Umbilical cord (tissue), 2 donors: ENCODE results near the gene DAPK1. TPM values are rescaled to one million over a fixed set of nuclear protein-coding genes. Genes with fewer than 3 reads are reported as not detected.

ENCODE experiments used
- DNase-seq: peaks from one replicate; pipeline ENCODE4 v3.0.0-alpha.2; 2015; ENCODE audit warnings: low spot score
- total RNA-seq: library from RNA; depleted of rRNA; stranded (reverse); fragments of >200 nt; gene quantifications from one replicate; pipeline ENCODE4 v1.2.3, GENCODE V29; 2014; ENCODE audit warnings: low replicate concordance; ENCODE audit not compliant: insufficient read depth

Gene DAPK1
- total RNA-seq, 1 donor from 2014 or later: 77.0 TPM

DNA sequence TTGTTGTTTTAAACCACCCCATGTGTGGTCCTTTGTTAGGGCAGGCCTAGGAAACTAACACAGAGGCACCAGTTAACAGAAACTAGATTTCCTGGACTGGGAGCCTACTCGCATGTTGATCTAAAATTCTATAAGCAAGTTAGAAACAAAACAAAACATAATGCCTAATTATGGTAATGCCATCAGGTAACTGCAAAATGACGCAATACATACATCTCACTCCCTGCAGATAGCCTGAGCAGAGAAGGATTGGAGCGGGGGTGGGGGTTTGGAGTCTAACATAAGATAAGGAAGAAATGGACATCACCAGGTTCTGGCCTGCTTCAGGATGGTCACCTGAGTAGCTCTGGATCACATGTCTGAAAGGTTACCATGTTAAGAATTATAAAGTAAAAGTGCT, 114.9 kb downstream of the DAPK1 start:
- DNase-seq: no peak

GRCh38 chr9:87613265-87614111, 115.8 kb downstream of the DAPK1 start:
- DNase-seq: peak; percentile 29

- DNase-seq: no peak
These were observed 116.7 kb downstream of the DAPK1 start for GRCh38 chr9:87614397-87614796.

GRCh38 chr9:87615136-87615535, 117.5 kb downstream of the DAPK1 start:
- no peak for DNase-seq

- no peak for DNase-seq
These were observed 118.0 kb downstream of the DAPK1 start for GRCh38 chr9:87615547-87616148.

- no peak for DNase-seq
These were observed 120.6 kb downstream of the DAPK1 start for GRCh38 chr9:87618226-87618625.

GRCh38 chr9:87618931-87619330, 121.3 kb downstream of the DAPK1 start:
- DNase-seq: no peak

DNA sequence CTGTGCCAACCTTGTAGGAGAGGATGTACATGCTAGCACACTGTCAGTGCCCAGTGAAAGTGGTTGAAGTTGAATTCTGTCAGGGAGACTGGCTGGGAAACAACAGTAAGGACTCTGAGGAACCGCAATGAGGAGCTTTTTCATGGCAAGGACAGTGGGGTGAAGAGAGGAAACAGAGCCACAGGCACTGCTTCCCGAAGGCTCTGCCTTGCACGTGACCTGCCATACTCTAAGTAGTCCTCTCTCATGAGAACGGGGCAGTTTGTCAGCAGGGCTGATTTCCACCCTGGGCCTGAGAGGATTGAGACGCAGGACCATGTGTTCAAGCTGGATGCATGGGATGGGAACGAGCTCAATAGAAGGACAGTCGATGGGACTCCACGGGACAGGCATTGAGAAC, 121.7 kb downstream of the DAPK1 start:
- no peak for DNase-seq

- no peak for DNase-seq
These were observed 123.2 kb downstream of the DAPK1 start for GRCh38 chr9:87620731-87621322.

GRCh38 chr9:87622098-87622497, 124.4 kb downstream of the DAPK1 start:
- no peak for DNase-seq

DNA sequence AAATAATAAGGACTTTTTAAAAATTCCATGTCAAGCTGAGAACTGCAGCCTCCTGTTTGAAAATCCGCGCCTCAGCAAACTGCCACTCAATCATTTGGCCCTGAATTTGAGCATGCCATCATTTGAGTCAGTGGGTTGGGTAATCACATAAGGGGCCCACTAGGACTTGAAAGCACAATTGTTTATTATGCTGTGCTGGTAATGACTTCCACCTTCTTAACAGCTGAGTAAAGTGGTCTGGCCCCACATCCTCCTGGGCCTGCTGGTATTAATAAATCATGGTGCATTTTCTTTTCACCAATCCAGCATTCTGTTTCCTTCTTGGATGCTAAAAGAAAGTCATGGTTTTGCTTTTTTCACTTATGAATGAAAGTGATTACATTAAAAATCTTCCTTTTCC, 125.3 kb downstream of the DAPK1 start:
- DNase-seq: no peak

DNA sequence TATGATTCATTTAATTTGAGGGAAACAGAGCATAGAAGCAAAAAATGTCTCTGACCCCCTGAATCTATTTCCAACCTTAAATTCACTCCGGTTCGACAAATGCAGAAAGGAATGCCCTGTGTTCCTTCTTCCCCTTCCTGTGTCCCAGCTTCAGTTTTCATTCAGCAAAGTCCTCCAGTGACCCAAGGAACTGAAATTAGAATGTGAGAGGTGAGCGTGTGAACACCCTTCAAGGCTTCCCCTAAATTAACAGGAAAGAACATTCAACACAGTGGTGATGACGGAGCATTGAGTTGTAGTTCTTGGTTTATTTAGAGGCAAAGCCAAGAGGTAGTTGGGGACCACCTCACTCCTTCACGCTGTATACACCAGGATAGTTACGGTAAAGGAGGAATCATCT, 130.7 kb downstream of the DAPK1 start:
- no peak for DNase-seq

DNA sequence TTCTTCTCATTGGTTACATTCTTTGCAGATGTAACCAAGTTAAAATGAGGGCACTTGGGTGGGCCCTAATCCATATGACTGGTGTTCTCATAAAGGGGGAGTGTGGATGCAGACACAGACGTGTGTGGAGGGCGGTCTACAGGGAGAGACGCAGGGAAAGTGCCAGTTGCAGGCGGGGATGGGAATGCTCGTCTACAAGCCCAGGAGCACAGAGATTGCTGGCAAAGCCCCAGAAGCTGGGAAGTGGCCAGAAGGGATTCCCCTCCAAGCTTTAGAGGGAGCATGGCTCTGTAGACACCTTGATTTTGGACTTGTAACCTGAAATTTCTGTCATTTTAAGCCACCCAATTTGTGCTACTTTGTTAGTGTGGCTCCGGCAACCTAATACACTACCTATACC, 131.4 kb downstream of the DAPK1 start:
- no peak for DNase-seq

DNA sequence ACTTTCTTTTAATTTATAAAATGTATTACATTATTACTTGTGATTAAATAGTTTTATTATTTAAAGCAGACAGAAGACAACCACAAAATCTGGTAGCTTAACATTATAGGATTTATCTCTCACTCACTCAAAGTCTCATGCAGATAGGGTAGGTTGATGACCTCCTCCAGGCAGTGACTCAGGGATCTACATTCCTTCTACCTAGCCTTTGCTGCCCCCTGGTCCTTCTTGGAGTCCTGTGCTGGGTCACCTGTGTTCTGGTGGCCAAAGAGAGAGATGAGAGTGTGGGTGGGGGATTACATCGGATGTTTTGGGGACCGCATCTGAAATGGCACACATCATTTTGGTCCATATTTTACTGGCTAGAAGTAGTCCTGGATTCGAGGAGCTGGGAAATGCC, 132.6 kb downstream of the DAPK1 start:
- no peak for DNase-seq

DNA sequence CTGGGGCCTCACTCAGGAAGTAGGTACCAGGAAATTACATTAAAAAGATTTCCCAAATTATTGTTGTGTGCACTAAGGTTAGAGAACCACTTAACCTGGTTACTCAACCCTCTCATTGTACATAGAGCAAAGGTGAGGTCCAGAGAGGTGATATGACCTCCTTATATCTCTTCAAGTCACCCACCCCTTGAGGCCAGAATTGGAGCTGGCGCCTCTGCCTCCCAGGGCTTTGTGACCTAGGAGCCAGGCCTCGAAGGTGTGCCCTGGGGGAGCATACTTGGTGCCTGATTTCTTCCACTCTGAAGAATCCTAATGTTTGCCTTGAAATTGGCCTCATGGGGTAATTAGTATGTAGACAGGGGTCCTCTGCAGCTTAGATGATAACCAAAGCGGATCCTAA, 133.2 kb downstream of the DAPK1 start:
- no peak for DNase-seq

DNA sequence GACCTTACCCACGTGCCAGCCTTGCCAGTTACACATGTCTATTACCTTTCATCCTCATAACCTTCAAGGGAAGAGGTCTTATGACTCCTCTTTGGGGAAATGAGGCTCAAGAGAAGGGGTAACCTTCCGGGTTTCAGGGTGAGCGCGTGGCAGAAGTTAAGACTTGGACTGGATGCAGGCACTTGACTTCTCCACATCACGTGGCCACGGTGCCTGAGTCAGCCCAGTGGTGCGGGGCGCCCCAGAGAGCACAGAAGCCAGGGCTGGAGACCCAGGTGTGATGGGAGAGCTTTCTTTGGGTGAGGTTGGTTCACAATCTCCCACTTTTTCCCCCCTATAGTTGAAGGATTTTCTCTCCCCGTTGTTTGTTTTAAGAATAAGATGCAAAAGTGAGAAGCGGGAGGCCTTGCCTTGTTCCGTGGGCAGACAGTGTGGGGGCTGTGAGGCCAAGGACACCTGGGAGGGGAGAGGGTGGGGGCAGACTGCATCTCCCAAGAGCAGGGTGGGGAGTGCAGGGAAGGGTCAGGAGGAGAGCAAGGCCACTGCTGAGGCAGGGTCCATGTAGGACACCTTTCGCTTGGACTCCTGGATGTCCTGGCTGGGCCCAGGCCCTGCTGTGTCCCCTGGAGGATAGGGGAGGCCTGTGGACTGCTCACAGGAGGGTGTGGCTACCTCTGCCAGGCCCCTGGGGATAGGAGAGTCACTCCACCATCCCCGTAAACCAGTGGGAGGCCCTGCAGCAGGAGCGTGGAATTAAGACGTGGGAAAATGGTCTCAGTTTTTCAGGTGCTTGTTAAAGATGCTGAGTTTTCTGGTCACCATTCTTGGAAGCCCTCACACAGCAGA, 138.2 kb downstream of the DAPK1 start:
- no peak for DNase-seq

DNA sequence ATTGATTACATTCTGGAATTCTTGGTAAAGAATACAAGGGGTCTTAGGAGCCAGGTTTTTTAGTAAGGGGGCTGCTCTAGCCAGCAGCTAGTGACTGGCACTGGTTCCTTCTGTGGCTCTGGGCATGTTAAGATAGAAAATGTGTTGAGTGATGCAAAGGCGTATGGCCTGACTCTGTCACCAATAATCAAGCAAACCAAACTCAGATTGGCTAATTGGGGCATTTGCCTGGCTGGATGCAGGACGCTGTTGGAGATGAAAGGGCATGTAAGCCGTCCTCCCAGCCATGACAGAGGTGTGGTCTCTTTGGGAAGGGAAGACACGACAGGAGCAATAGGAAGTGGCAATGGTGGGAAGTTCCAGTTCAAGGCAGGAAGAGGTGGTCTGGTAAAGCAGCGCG, 140.6 kb downstream of the DAPK1 start:
- DNase-seq: no peak

GRCh38 chr9:87639949-87640348, 142.3 kb downstream of the DAPK1 start:
- DNase-seq: peak; percentile 80

- DNase-seq: peak; percentile 96
These were observed 142.7 kb downstream of the DAPK1 start for GRCh38 chr9:87640385-87640795.

GRCh38 chr9:87641067-87641466, 143.4 kb downstream of the DAPK1 start:
- DNase-seq: no peak

DNA sequence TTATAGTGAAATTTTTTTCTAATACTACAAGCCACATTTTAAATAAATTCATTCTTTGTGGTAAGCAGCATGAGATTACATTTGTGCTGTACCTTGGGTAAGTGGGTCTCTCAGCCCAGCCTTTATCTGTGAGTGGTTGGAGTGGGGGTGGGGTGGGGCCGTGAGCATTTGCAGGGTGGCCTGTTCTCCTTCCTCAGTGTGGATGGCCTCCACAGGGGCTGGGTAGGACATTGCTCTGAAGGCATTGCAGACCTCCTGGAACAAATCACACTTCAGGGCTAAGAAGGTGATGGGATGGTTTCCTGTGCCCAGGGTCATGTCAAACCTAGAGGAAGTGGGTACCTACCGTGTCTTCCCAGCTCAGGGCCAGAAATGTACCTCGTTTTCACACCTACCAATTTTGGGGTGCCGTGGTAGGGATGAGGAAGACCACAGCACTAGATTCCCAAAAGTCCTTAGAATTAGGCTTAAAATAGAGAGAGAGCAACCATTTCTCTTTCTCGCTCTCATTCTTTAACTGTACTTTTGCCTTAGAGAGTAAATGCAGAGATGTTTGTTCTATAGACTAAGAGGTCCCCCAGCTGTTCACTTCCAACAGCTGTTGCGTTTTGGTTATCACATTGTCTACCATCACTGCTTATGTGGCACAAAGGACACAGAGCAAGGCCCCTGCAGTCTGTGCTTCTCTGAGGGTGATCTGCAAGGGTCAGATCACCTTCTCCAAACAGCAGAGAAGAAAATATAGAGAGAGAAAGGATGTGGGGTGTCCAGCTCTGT, 144.9 kb downstream of the DAPK1 start:
- DNase-seq: peak; percentile 51
